Esophagus (tissue), 2 donors: ENCODE results near the gene DOCK4. TPM values are rescaled to one million over a fixed set of nuclear protein-coding genes. Genes with fewer than 3 reads are reported as not detected.

Experiments used
- H3K27ac ChIP-seq, 2 donors: one replicate each; pipeline ENCODE4 v1.5.1; 2013; ENCODE audit warnings: low read depth in 2 of 2, mild to moderate bottlenecking in 2 of 2, inconsistent platforms in 1 of 2, low read length in 1 of 2, moderate library complexity in 1 of 2
- H3K27me3 ChIP-seq, 2 donors: one replicate each; pipeline ENCODE4 v1.6.1; 2013; ENCODE audit warnings: low read length in 2 of 2, control low read depth in 1 of 2, mild to moderate bottlenecking in 1 of 2; ENCODE audit not compliant: insufficient read depth in 2 of 2, control insufficient read depth in 1 of 2
- H3K36me3 ChIP-seq, 2 donors: one replicate each; pipeline ENCODE4 v1.6.1; 2013; ENCODE audit warnings: low read length in 1 of 2; ENCODE audit not compliant: control insufficient read depth in 2 of 2, insufficient read depth in 2 of 2
- H3K4me1 ChIP-seq, 2 donors: one replicate each; pipeline ENCODE4 v1.6.1; 2013; ENCODE audit warnings: low read length in 1 of 2; ENCODE audit not compliant: control insufficient read depth in 2 of 2, insufficient read depth in 2 of 2
- H3K4me3 ChIP-seq, 2 donors: one replicate each; pipeline ENCODE4 v1.5.1; 2013; ENCODE audit warnings: low read length in 2 of 2, mild to moderate bottlenecking in 2 of 2, low read depth in 1 of 2, moderate library complexity in 1 of 2
- H3K9me3 ChIP-seq, 2 donors: one replicate each; pipeline ENCODE4 v1.6.1; 2013; ENCODE audit warnings: mild to moderate bottlenecking in 2 of 2, low read depth in 1 of 2, low read length in 1 of 2, moderate library complexity in 1 of 2; ENCODE audit not compliant: control insufficient read depth in 2 of 2, insufficient read depth in 1 of 2
- WGBS, 2 donors: extraction: QIAGEN DNeasy Blood & Tissue Kit; methylation state at CpG; one replicate each; pipeline ENCODE4 v1.1.7; 2013; 5-methylcytosine and 5-hydroxymethylcytosine counted together
- polyA plus RNA-seq, 2 donors: library from polyadenylated mRNA; stranded (reverse); fragments of 200-250 nt; gene quantifications; one replicate each; pipeline ENCODE4 v1.2.3, GENCODE V29; 2013
- donor health status: healthy with polysubstance abuse.
- donor health status: Bipolar disorder and iron deficiency.

Gene DOCK4
- polyA plus RNA-seq, 2 donors = 1.8 to 2.9 TPM

DNA sequence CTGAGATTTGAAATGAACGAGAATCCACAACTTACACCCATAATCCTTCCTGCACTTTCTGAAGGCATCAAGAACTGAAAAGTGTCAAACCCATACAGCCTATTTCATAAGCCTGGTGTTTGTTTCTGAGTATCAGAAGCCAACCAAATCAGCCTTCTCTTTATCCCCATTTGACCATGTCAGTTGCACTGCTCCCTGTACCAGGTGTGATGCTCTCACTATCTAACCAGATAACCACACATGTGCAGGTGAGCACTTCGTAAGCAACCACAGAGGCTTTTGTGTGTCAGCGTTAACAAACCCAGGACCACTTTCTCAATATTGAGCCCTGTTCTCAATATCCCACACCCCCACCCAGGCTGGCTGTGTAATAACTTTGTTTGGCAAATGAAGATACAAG, 114.4 kb downstream of the DOCK4 start:
- Histone ChIP-seq H3K9me3 (no peaks in the 10 kb centered on the region), H3K4me1 (no peaks in the 10 kb centered on the region), H3K4me3 (no peak overlapping the region), H3K36me3 (no peaks in the 10 kb centered on the region), H3K27me3 (no peaks in the 10 kb centered on the region), H3K27ac (no peak overlapping the region)
- 91 to 92% methylated on average over 3 of the region's 3 CpGs for WGBS, 2 donors

DNA sequence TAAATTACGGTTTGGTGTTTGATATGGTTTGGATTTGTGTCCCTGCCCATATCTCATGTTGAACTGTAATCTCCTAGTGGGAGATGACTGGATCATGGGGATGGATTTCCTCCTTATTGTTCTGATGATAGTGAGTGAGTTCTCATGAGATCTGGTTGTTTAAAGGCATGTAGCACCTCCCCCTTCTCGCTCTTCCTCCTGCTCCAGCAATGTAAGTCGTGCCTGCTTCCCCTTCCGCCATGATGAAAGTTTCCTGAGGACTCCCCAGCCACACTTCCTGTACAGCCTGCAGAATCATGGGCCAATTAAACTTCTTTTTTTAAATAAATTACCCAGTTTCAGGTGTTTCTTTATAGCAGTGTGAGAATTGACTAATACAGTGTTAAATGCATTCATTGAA, 116.6 kb downstream of the DOCK4 start:
- Histone ChIP-seq H3K27ac (no peak overlapping the region), H3K4me3 (no peak overlapping the region), H3K4me1 (no peaks in the 10 kb centered on the region), H3K36me3 (no peaks in the 10 kb centered on the region), H3K27me3 (no peaks in the 10 kb centered on the region), H3K9me3 (no peaks in the 10 kb centered on the region)
- 86 to 90% methylated on average over 4 of the region's 4 CpGs for WGBS, 2 donors

DNA sequence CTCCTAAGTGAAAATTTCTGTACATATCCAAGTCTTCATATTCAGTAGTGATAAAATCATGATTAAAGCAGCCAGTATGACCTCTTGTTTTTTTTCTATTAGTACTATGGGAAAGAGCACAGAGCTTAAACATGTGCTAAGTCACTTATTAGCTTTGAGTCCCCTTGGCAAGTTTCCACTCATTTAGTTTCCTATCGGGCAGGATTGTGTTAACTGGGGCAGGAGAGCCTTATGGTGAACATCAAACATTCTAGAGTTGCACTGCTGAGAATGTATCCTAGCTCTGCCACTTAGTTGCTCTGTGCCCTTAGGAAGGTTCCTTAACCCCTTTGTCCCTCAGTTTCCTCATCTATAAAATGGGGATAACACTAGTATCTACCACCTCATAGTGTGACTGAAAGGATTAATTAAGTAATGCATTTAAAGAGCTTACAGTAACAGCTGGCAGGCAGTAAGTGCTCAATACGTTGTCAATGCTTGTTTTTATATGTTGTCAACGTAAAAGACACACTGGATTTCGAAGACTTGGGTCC, 117.6 kb downstream of the DOCK4 start:
- 73 to 74% methylated on average over 4 of the region's 4 CpGs for WGBS, 2 donors
- H3K4me3 ChIP-seq = no peak overlapping the region
- H3K36me3 ChIP-seq = no peaks in the 10 kb centered on the region
- no peaks in the 10 kb centered on the region for H3K9me3 ChIP-seq
- no peak overlapping the region for H3K27ac ChIP-seq
- no peaks in the 10 kb centered on the region for H3K4me1 ChIP-seq
- no peaks in the 10 kb centered on the region for H3K27me3 ChIP-seq

DNA sequence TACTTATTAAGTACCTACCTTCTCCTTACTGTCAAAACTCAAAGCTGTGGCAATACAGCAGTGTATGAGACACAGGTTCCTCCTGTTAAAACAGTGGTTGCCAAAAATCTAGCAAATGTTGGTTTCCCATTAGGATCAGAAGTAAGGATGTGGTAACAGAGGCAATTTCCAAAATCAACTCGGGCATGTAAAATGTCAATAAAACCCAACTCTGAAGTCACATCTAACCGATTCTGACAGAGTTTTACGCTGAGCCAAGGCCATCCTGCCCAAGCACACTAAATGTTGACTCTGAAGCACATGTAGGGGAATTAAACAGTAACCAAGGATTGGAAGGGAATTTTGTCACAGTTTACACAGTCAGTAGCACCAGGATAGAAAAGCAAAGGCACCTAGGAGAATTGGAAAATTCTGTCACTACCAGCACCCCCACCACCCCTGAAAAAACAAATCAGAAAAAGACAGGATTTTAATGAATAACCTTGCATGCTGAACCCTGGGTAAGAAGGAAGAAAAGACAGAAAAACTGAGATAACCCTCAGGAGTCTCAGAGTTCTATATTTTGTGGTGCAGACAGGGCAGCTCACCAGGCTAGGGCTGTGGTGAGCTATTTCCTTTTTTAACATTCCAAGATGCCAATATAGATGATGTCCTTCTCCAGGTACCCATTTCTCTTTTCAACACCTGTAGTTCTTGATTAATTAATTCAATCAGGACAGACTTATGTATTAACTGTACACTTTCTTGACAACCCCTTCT, 119.5 kb downstream of the DOCK4 start:
- Histone ChIP-seq H3K27me3 (no peaks in the 10 kb centered on the region), H3K4me1 (no peaks in the 10 kb centered on the region), H3K36me3 (no peaks in the 10 kb centered on the region), H3K27ac (no peak overlapping the region), H3K4me3 (no peak overlapping the region), H3K9me3 (no peaks in the 10 kb centered on the region)
- WGBS, 2 donors = 75 to 76% methylated on average over 3 of the region's 3 CpGs

DNA sequence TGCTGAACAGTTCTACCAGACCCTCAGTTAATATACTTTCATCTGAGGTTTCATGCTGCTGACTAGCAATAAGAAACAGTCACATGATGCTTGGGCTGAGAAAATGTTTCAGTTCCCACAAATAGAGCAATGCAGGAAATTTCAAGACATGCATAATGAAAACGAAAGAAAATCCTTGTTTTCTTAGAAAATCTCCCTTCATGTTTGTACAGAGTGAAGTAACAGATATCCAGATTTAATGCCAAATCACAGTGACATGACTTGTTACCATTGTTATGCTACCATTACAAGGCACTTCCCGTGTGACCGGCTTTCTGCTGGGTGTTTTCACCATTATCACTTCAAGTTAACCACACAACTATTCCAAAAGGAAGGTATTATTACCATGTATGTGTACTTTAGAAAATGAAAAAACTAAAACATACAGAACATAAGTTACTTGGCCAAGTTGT, 121.7 kb downstream of the DOCK4 start:
- no peaks in the 10 kb centered on the region for H3K9me3 ChIP-seq
- 26 to 33% methylated on average over 3 of the region's 3 CpGs for WGBS, 2 donors
- no peaks in the 10 kb centered on the region for H3K4me1 ChIP-seq
- no peak overlapping the region for H3K27ac ChIP-seq
- no peak overlapping the region for H3K4me3 ChIP-seq
- no peaks in the 10 kb centered on the region for H3K36me3 ChIP-seq
- H3K27me3 ChIP-seq = no peaks in the 10 kb centered on the region

DNA sequence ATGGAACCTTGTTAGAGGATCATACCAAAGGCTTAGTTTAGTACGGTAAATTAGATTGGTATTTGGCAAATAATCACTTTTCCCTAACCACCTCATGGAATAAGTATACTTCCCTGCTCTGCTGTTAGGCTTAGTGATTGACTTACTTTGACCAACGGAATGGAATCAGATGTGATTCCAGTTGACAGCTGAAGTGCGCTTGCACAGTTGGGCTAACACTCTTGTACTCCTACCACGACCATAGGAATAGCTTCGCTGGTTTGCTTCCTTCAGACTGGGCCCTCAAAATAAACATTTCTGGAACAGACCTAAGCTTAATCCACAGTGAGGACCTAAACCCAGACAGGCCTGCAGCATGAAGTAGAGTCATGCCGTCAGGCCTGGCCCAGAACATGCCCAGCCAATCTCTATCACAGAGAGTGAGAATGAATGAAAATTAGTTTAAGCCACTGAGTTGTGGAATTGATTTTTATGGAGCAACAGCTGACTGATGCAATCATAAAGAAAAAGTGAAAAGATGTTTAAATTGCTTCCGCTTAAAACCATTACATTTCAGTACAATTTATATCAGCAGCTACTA, 122.3 kb downstream of the DOCK4 start:
- Histone ChIP-seq H3K27me3 (no peaks in the 10 kb centered on the region), H3K4me1 (no peaks in the 10 kb centered on the region), H3K27ac (no peak overlapping the region), H3K9me3 (no peaks in the 10 kb centered on the region), H3K4me3 (no peak overlapping the region), H3K36me3 (no peaks in the 10 kb centered on the region)
- 94 to 97% methylated on average over 7 of the region's 7 CpGs for WGBS, 2 donors

DNA sequence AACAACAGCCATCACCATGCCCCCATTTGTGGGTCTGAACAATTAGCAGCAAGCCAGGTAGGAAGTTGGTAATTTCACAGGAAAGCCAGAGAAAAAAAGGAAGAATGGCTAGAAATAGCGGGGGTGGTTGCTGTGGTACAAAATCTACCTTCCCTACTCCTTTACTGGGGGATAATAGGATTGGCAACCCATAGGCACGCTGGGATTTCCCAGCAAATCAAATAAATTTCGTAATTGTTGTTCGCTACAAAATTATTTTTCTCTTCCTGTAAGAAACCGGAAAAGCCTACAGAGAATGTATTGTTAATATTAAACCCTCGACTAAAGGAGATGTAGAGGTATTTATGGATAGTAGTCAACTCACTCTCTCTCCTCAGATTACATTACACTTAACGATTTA, 123.9 kb downstream of the DOCK4 start:
- 81 to 84% methylated on average over 7 of the region's 7 CpGs for WGBS, 2 donors
- Histone ChIP-seq H3K27me3 (no peaks in the 10 kb centered on the region), H3K4me1 (no peaks in the 10 kb centered on the region), H3K36me3 (no peaks in the 10 kb centered on the region), H3K27ac (peak overlapping the region in 1 of 2 donors; percentile 22), H3K4me3 (no peak overlapping the region), H3K9me3 (no peaks in the 10 kb centered on the region)

DNA sequence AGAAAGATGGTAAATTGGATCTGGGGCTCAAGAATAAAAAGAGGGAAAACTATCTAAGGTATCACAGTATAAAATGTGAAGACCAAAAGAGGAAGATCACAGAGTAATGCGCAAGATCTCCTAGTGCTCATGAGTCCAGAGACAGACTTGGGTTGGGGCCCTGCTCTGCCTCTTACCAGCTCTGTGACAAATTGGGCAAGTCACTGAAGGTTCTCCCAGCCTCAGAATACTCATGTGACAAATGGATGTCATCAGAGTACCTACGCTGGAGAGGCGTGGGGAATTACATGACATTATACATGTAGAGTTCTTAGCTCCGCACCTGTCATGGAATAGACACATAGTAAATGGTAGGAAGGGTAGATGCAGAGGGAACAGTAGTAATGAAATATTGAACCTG, 124.4 kb downstream of the DOCK4 start:
- 95 to 96% methylated on average over 4 of the region's 4 CpGs for WGBS, 2 donors

DNA sequence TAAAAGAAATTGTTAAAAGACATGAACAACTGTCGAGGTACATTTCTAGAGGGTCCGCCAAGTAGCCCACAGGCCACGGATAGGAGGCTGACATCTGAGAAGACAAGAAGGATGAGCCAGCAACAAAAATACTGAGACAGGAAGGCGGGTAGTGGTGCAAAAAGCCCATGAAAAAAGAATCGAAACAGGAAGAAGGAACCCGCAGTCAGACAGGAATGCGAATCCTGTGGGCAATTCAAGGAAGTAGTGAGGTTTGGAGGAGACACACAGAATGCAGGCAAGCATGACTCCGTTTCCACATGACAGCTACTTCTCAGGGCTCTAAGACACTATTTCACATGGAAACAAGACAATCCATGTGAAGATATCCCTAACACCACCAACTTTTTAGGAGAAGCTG, 125.2 kb downstream of the DOCK4 start:
- WGBS, 2 donors = 67 to 74% methylated on average over 8 of the region's 8 CpGs
- Histone ChIP-seq H3K27me3 (no peaks in the 10 kb centered on the region), H3K4me3 (no peak overlapping the region), H3K9me3 (no peaks in the 10 kb centered on the region), H3K4me1 (no peaks in the 10 kb centered on the region), H3K27ac (peak overlapping the region in 1 of 2 donors; percentile 13), H3K36me3 (no peaks in the 10 kb centered on the region)

More for the DNA sequence above, 124.4 kb downstream of the DOCK4 start:
- Histone ChIP-seq H3K4me3 (no peak overlapping the region), H3K27me3 (no peaks in the 10 kb centered on the region), H3K36me3 (no peaks in the 10 kb centered on the region), H3K27ac (no peak overlapping the region), H3K9me3 (no peaks in the 10 kb centered on the region), H3K4me1 (no peaks in the 10 kb centered on the region)

DNA sequence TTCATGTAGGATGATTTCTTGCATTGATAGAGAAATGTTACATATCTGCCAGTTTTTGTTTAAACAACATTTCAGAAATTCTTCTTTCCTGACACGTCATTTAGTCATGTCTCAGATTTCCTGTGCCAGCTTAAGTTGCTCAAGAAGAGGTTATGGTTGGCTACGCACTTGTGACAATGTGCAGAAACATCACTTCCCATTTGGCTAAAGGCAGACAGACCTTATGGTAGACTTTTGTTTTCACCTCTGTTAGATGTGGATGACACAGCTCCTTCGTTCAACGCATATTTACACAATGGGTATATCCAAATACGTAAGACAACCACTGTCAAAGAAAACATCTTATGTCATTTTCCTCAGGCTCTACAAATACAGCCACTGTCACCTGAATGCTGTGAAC, 125.8 kb downstream of the DOCK4 start:
- 65 to 70% methylated on average over 5 of the region's 5 CpGs for WGBS, 2 donors

More for the DNA sequence above, 125.8 kb downstream of the DOCK4 start:
- no peaks in the 10 kb centered on the region for H3K27me3 ChIP-seq
- no peak overlapping the region for H3K27ac ChIP-seq
- H3K4me1 ChIP-seq = no peaks in the 10 kb centered on the region
- no peaks in the 10 kb centered on the region for H3K36me3 ChIP-seq
- no peak overlapping the region for H3K4me3 ChIP-seq
- no peaks in the 10 kb centered on the region for H3K9me3 ChIP-seq
